Epidermal melanocyte (primary cell): ENCODE measurements around the gene PEF1.

Experiments
- DNase-seq: peaks from one replicate; pipeline ENCODE4 v3.0.0; 2011; ENCODE audit warnings: low spot score; ENCODE audit not compliant: insufficient read length

PEF1 gene

GRCh38 chr1:31628931-31629556, 15.6 kb downstream of the PEF1 start:
- DNase-seq, result no peak

GRCh38 chr1:31627930-31628559, 16.6 kb downstream of the PEF1 start:
- DNase-seq, result no peak

- DNase-seq, result no peak
Observed at GRCh38 chr1:31627301-31627929, 17.3 kb downstream of the PEF1 start.

GRCh38 chr1:31626223-31627207, 18.2 kb downstream of the PEF1 start:
- DNase-seq, result no peak

GRCh38 chr1:31625561-31626222, 19.0 kb downstream of the PEF1 start:
- DNase-seq, result no peak

GRCh38 chr1:31624731-31625514, 19.8 kb downstream of the PEF1 start:
- no peak for DNase-seq

GRCh38 chr1:31624309-31624708, 20.4 kb downstream of the PEF1 start:
- no peak for DNase-seq

- no peak for DNase-seq
Observed at GRCh38 chr1:31623365-31623764, 21.3 kb downstream of the PEF1 start.

- no peak for DNase-seq
Observed at GRCh38 chr1:31621847-31622730, 22.6 kb downstream of the PEF1 start.

GRCh38 chr1:31621498-31621820, 23.2 kb downstream of the PEF1 start:
- DNase-seq, result no peak

- DNase-seq, result no peak
Observed at GRCh38 chr1:31620631-31621497, 23.8 kb downstream of the PEF1 start.

- no peak for DNase-seq
Observed at GRCh38 chr1:31618916-31619846, 25.5 kb downstream of the PEF1 start.

GRCh38 chr1:31617916-31618746, 26.5 kb downstream of the PEF1 start:
- no peak for DNase-seq

- DNase-seq, result no peak
Observed at GRCh38 chr1:31617218-31617915, 27.3 kb downstream of the PEF1 start, which contains the start of gene HCRTR1. TSS of gene HCRTR1 (plus strand) at chr1:31617689. CDS start at chr1:31619193, 1,504 bp downstream.

- DNase-seq, result no peak
Observed at GRCh38 chr1:31615939-31616338, 28.7 kb downstream of the PEF1 start.

- no peak for DNase-seq
Observed at GRCh38 chr1:31615414-31615813, 29.3 kb downstream of the PEF1 start.
